Colonic mucosa (tissue), 4 donors: Measurements from ENCODE around the gene TGM5. TPM values are rescaled to one million over a fixed set of nuclear protein-coding genes. Genes with fewer than 3 reads are reported as not detected.
"Not testable (repeated sequence)": the region's sequence is repeated elsewhere in the genome, so short reads cannot be mapped to it uniquely, and the experiment has no call there.

Experiments used
- DNase-seq: peaks from one replicate; pipeline ENCODE4 v3.0.0-alpha.2; 2020
- H3K27ac ChIP-seq: fragments of 200-600 bp; one replicate; pipeline ENCODE4 v1.8.0; 2021
- H3K27me3 ChIP-seq: fragments of 200-600 bp; one replicate; pipeline ENCODE4 v1.8.0; 2021
- H3K36me3 ChIP-seq: fragments of 200-600 bp; one replicate; pipeline ENCODE4 v1.8.0; 2021
- H3K4me1 ChIP-seq: fragments of 200-600 bp; one replicate; pipeline ENCODE4 v1.8.0; 2021; ENCODE audit warnings: mild to moderate bottlenecking
- H3K4me3 ChIP-seq: fragments of 200-600 bp; one replicate; pipeline ENCODE4 v1.8.0; 2021
- H3K9ac ChIP-seq, 2 donors: one replicate each; pipeline ENCODE4 v1.7.0; 2013; ENCODE audit warnings: control low read depth in 2 of 2, low read depth in 2 of 2, low read length in 2 of 2
- H3K9me3 ChIP-seq: fragments of 200-600 bp; one replicate; pipeline ENCODE4 v1.8.0; 2021
- intact Hi-C: fragments of 100-400 bp; cut with DNase I; formaldehyde crosslinking; loops from one replicate; pipeline ENCODE4 v1.14.1; 2022
- total RNA-seq, 2 donors: library from RNA; stranded (reverse); fragmentation: NEBNext Ultra II Directional in 1 of 2; extraction: Animal tissue kit (Norgen Biotek cat#: 25700) in 1 of 2; gene quantifications; one replicate each; pipeline ENCODE4 v1.2.1, GENCODE V29; 2021
- TF ChIP-seq, protein P1 (sequence below): fragments of 200-600 bp; IDR thresholded peaks from one replicate; pipeline ENCODE4 v1.8.0; 2022; ENCODE audit warnings: antibody characterized with exemption, mild to moderate bottlenecking
- donor health status: healthy.
- donor health status: DM: no; HTN: no; CAD: no.
- donor health status: DM: no; HTN: no; CAD: no.

Gene TGM5
- total RNA-seq, 2 donors from 2014 or later, result not detected

DNA sequence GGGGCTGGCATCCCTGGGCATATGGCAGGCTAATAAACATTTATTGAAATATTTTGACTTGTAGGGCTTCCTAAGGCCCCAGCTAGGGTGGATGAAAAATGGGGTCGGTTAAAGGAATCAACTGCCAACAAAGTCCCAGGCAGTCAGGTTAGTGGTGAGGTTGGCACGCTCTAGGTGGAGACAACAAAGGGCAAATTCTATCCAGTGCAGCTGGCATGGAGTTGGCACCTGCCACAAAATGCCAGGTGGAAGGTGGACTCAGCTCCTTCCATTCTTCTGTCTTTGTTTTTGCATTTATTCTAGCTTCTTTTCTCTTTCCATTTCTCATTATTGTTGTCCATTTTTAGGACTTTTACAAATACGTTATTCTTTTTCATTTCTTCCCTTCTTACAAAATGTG is 32.7 kb upstream of the TGM5 start:
- TF ChIP-seq, protein P1, sequence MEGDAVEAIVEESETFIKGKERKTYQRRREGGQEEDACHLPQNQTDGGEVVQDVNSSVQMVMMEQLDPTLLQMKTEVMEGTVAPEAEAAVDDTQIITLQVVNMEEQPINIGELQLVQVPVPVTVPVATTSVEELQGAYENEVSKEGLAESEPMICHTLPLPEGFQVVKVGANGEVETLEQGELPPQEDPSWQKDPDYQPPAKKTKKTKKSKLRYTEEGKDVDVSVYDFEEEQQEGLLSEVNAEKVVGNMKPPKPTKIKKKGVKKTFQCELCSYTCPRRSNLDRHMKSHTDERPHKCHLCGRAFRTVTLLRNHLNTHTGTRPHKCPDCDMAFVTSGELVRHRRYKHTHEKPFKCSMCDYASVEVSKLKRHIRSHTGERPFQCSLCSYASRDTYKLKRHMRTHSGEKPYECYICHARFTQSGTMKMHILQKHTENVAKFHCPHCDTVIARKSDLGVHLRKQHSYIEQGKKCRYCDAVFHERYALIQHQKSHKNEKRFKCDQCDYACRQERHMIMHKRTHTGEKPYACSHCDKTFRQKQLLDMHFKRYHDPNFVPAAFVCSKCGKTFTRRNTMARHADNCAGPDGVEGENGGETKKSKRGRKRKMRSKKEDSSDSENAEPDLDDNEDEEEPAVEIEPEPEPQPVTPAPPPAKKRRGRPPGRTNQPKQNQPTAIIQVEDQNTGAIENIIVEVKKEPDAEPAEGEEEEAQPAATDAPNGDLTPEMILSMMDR, result no peak
- no peak overlapping the region for H3K27ac ChIP-seq
- H3K4me3 ChIP-seq, result no peak overlapping the region
- H3K9me3 ChIP-seq, result no peaks in the 10 kb centered on the region
- H3K36me3 ChIP-seq, result no peaks in the 10 kb centered on the region
- H3K27me3 ChIP-seq, result peaks cover 3% of the 10 kb centered on the region
- H3K9ac ChIP-seq, result no peak overlapping the region
- intact Hi-C loops, result no loop called here
- no peaks in the 10 kb centered on the region for H3K4me1 ChIP-seq
- no peak for DNase-seq

DNA sequence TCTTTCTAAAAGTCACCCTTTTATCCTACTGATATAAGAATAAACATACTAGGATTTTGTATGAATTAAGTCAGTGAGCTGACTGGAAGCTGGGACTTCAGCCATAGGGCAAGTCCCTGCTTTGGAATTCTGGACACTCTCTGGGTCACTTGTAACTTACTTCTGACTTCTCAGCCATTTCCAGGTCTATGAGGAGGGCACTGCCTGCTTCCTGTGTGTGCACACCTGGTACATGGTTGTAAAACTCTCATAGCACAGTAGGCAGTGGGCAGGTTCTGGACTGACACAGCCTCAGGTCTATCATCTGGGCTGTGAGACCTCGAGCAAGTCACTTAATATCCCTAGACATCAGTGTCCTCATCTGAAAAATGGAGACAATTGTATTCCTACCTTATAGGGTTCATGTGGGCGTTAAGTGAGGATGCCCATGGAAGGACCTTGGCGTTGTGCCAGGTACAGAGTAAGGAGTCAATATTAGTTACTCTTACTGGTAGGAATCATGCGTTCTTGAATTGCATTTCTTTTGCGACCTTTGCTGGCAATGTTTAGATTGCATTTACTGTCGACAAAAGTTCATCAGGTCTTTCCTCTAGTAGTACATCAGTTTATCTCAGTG is 27.5 kb upstream of the TGM5 start:
- intact Hi-C loops, result no loop called here
- Histone ChIP-seq H3K9me3 (no peaks in the 10 kb centered on the region), H3K36me3 (no peaks in the 10 kb centered on the region), H3K27ac (no peak overlapping the region), H3K27me3 (peaks cover 8% of the 10 kb centered on the region), H3K4me3 (no peak overlapping the region), H3K4me1 (no peaks in the 10 kb centered on the region), H3K9ac (no peak overlapping the region)
- no peak for DNase-seq
- TF ChIP-seq, protein P1, result no peak

DNA sequence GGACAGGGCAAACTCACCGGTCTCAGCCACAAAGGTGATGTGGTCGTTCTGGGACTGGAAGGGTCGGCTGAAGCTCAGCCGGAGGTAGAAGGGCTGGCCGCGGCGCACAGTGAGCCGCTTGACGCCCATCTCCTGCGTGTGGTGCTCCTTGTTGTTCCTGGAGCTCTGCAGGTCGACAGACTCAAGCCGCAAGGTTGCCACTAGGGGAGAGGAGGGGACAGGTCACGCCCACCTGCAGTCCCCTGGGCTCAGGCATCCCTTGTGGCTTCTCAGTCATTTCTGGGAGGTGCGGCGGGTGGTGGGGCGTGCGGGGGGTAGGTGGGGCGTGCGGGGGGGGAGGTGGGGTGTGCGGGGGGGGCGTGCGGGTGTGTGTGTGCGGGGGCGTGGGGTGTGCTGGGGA is 26.7 kb upstream of the TGM5 start:
- intact Hi-C loops, result no loop called here
- TF ChIP-seq, protein P1, result no peak

DNA sequence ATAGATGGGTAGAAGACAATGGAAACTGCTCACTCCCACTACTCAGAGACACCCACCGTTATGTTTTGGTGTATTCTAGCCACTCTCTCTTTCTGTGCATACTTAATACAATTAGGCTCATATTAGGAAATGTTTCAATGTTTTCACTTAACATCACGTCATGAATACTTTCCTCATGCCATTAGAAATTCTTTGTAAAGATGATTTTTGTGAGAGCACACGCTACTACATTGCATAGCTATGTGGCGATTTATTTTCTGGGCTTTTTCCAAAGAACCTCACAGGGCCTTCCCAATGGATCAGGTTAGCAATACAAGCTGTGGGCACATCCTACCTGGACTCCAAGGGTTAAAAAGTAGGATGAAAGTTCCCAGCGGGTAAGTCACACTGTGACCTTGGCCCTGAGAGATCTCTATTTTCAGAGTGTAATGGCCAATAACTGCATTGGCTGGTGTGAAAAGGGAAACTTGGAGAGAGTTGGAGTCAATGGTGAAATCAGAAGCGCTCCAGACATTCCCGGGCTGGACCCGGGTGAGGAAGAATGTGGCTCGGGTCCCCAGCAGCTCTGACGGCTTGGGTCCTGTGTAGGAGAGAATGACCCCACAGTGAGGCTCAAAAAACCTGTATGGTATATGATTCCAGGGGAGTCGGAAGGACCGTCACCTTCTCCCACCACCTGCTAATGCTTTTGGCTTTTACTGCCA is 25.8 kb upstream of the TGM5 start:
- Histone ChIP-seq H3K27ac (no peak overlapping the region), H3K4me1 (no peaks in the 10 kb centered on the region), H3K36me3 (no peaks in the 10 kb centered on the region), H3K4me3 (no peak overlapping the region), H3K9ac (no peak overlapping the region), H3K9me3 (no peaks in the 10 kb centered on the region), H3K27me3 (peaks cover 8% of the 10 kb centered on the region)
- TF ChIP-seq, protein P1, result no peak
- intact Hi-C loops, result no loop called here
- no peak for DNase-seq

More for the DNA sequence above, 26.7 kb upstream of the TGM5 start:
- DNase-seq, result no peak
- Histone ChIP-seq H3K27me3 (peaks cover 8% of the 10 kb centered on the region), H3K27ac (no peak overlapping the region), H3K4me3 (no peak overlapping the region), H3K9me3 (no peaks in the 10 kb centered on the region), H3K4me1 (no peaks in the 10 kb centered on the region), H3K36me3 (no peaks in the 10 kb centered on the region), H3K9ac (no peak overlapping the region)

DNA sequence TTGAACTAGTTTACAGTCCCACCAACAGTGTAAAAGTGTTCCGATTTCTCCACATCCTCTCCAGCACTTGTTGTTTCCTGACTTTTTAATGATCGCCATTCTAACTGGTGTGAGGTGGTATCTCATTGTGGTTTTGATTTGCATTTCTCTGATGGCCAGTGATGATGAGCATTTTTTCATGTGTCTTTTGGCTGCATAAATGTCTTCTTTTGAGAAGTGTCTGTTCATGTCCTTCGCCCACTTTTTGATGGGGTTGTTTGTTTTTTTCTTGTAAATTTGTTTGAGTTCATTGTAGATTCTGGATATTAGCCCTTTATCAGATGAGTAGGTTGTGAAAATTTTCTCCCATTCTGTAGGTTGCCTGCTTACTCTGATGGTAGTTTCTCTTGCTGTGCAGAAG is 22.9 kb upstream of the TGM5 start:
- H3K9ac ChIP-seq, H3K27me3 ChIP-seq, H3K9me3 ChIP-seq, H3K27ac ChIP-seq, intact Hi-C loops, H3K4me3 ChIP-seq, H3K4me1 ChIP-seq, H3K36me3 ChIP-seq, DNase-seq: not testable (repeated sequence)

DNA sequence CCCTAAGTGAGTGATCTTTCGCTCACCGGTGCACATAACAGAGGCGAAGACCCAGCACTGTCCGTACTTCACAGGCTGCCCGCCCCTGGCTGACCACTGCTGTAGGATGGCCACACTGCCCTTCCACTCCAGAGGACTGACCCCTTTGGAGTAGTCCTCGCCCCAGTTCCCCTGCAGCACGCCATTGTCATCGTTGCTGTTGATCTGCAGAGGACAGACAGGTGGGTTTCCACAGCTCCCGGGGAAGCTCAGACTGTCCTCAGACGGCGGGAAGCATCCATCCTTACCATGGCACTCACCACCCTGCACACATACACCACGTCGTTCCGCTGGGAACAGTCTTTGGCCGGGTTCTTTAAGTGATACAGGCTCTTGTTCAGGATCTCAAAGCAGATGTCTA is 20.5 kb upstream of the TGM5 start:
- Histone ChIP-seq H3K9ac (no peak overlapping the region), H3K4me3 (no peak overlapping the region), H3K27me3 (no peaks in the 10 kb centered on the region), H3K9me3 (no peaks in the 10 kb centered on the region), H3K36me3 (no peaks in the 10 kb centered on the region), H3K4me1 (no peaks in the 10 kb centered on the region), H3K27ac (no peak overlapping the region)
- DNase-seq, result no peak
- intact Hi-C loops, result loop anchor here (2.0 kb wide), 1 partner anchor 62 kb away; no protein-coding TSS in a partner anchor
- TF ChIP-seq, protein P1, result no peak
